Testis (tissue), 2 donors: ENCODE results near the gene SNX19.

Source experiments
- CTCF ChIP-seq, 3 experiments: fragments of 450-650 bp in 2 of 3; fragments of 200-600 bp in 1 of 3; sonication (generic) in 1 of 3; IDR thresholded peaks; one replicate each; pipeline ENCODE4 v1.5.1; 2016 to 2019; ENCODE audit warnings: antibody characterized with exemption in 3 of 3, mild to moderate bottlenecking in 2 of 3, moderate library complexity in 1 of 3
- POLR2A ChIP-seq: fragments of 450-650 bp; IDR thresholded peaks from one replicate; pipeline ENCODE4 v1.6.1; 2017; ENCODE audit warnings: antibody characterized with exemption, mild to moderate bottlenecking, moderate library complexity

GRCh38 chr11:130871616-130872015 lies 44.7 kb downstream of the SNX19 start:
- TF ChIP-seq CTCF (IDR thresholded peaks at IDR 0.05) (no peak), POLR2A (no peak)
